Breast epithelium (tissue), 4 donors: ENCODE measurements around the gene CXCL10. TPM values are rescaled to one million over a fixed set of nuclear protein-coding genes. Genes with fewer than 3 reads are reported as not detected.
"Not testable (repeated sequence)": the region's sequence is repeated elsewhere in the genome, so short reads cannot be mapped to it uniquely, and the experiment has no call there.

Experiments
- DNase-seq, 2 donors: peaks; one replicate each; pipeline ENCODE4 v3.0.0-alpha.2; 2019; ENCODE audit warnings: low spot score in 2 of 2
- H3K27ac ChIP-seq, 2 donors: fragments of 200-600 bp; sonication (generic) in 1 of 2; one replicate each; pipeline ENCODE4 v1.5.1; 2016 to 2019; ENCODE audit warnings: mild to moderate bottlenecking in 1 of 2
- H3K27me3 ChIP-seq, 2 donors: fragments of 200-600 bp; sonication (generic) in 1 of 2; one replicate each; pipeline versions ENCODE4 v1.5.1 to v1.6.0; 2017 to 2019; ENCODE audit warnings: control low read depth in 1 of 2, mild to moderate bottlenecking in 1 of 2
- H3K36me3 ChIP-seq: fragments of 200-600 bp; one replicate; pipeline ENCODE4 v1.5.1; 2019
- H3K4me1 ChIP-seq, 2 donors: fragments of 200-600 bp; sonication (generic); one replicate each; pipeline ENCODE4 v1.5.1; 2016 to 2019; ENCODE audit warnings: control low read depth in 1 of 2
- H3K4me3 ChIP-seq, 3 donors: fragments of 200-600 bp; sonication (generic); 1 replicate in 2 of 3; 2 replicates in 1 of 3; pipeline ENCODE4 v1.5.1; 2016 to 2019; ENCODE audit warnings: mild to moderate bottlenecking in 3 of 3, moderate library complexity in 2 of 3
- H3K9me3 ChIP-seq, 2 donors: fragments of 200-600 bp; sonication (generic) in 1 of 2; one replicate each; pipeline ENCODE4 v1.5.1; 2016 to 2019; ENCODE audit warnings: control low read depth in 1 of 2
- POLR2A ChIP-seq: fragments of 450-650 bp; IDR thresholded peaks from one replicate; pipeline ENCODE4 v1.6.1; 2016; ENCODE audit warnings: antibody characterized with exemption, mild to moderate bottlenecking, moderate library complexity
- POLR2AphosphoS5 ChIP-seq, 3 donors: sonication (generic); formaldehyde crosslinking; IDR thresholded peaks; one replicate each; pipeline ENCODE4 v1.6.1; 2017; ENCODE audit warnings: antibody characterized with exemption in 3 of 3
- intact Hi-C: fragments of 100-400 bp; cut with DNase I; formaldehyde crosslinking; loops from one replicate; pipeline ENCODE4 v1.15.1; 2023; ENCODE audit warnings: low total_unique reads
- total RNA-seq, 3 donors: library from RNA; depleted of rRNA; stranded (reverse); fragments of >200 nt; gene quantifications; one replicate each; pipeline ENCODE4 v1.1.0, GENCODE V29; 2016
- TF ChIP-seq, protein P1 (sequence below), 3 donors: fragments of 450-650 bp; IDR thresholded peaks; one replicate each; pipeline ENCODE4 v1.5.1; 2016 to 2017; ENCODE audit warnings: antibody characterized with exemption in 3 of 3, mild to moderate bottlenecking in 3 of 3, moderate library complexity in 3 of 3

Gene CXCL10
- total RNA-seq, 3 donors from 2014 or later: 1.2 TPM; not detected in 2

GRCh38 chr4:76001700-76002099 lies 21.6 kb downstream of the CXCL10 start:
- Histone ChIP-seq H3K4me3 (no peak overlapping the region), H3K27me3 (no peaks in the 10 kb centered on the region), H3K4me1 (no peaks in the 10 kb centered on the region), H3K9me3 (no peaks in the 10 kb centered on the region), H3K27ac (no peak overlapping the region), H3K36me3 (no peaks in the 10 kb centered on the region)
- intact Hi-C loops: no loop called here
- no peak for TF ChIP-seq POLR2AphosphoS5 (IDR thresholded peaks at IDR 0.05)
- TF ChIP-seq POLR2A: no peak
- TF ChIP-seq, protein P1, sequence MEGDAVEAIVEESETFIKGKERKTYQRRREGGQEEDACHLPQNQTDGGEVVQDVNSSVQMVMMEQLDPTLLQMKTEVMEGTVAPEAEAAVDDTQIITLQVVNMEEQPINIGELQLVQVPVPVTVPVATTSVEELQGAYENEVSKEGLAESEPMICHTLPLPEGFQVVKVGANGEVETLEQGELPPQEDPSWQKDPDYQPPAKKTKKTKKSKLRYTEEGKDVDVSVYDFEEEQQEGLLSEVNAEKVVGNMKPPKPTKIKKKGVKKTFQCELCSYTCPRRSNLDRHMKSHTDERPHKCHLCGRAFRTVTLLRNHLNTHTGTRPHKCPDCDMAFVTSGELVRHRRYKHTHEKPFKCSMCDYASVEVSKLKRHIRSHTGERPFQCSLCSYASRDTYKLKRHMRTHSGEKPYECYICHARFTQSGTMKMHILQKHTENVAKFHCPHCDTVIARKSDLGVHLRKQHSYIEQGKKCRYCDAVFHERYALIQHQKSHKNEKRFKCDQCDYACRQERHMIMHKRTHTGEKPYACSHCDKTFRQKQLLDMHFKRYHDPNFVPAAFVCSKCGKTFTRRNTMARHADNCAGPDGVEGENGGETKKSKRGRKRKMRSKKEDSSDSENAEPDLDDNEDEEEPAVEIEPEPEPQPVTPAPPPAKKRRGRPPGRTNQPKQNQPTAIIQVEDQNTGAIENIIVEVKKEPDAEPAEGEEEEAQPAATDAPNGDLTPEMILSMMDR (IDR thresholded peaks at IDR 0.05): no peak
- no peak for DNase-seq

DNA sequence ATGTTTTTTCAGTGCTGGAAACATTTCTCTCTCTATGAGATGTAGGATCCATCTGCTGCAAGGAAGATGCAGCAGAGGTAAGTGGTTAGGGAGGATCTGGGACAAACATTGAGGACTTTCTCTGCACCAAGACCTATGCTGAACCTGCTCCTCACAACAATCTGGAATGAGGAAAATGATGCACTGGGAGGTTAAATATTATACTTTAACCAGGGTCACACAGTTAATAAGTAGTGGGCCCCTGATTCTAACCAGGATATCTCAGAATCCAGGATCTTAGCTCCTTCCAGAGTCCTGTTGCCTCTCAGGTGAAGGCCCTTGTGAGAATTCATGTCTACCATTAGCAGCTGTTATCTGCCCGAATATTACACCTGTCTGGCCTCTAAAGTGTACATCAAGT lies 23.0 kb downstream of the CXCL10 start:
- no peaks in the 10 kb centered on the region for H3K9me3 ChIP-seq
- no peaks in the 10 kb centered on the region for H3K4me1 ChIP-seq
- H3K27ac ChIP-seq: no peak overlapping the region
- no peaks in the 10 kb centered on the region for H3K27me3 ChIP-seq
- no peak for DNase-seq
- intact Hi-C loops: no loop called here
- no peak overlapping the region for H3K4me3 ChIP-seq
- H3K36me3 ChIP-seq: no peaks in the 10 kb centered on the region
- no peak for TF ChIP-seq POLR2AphosphoS5 (IDR thresholded peaks at IDR 0.05)
- no peak for TF ChIP-seq POLR2A
- TF ChIP-seq, protein P1 (IDR thresholded peaks at IDR 0.05): no peak

DNA sequence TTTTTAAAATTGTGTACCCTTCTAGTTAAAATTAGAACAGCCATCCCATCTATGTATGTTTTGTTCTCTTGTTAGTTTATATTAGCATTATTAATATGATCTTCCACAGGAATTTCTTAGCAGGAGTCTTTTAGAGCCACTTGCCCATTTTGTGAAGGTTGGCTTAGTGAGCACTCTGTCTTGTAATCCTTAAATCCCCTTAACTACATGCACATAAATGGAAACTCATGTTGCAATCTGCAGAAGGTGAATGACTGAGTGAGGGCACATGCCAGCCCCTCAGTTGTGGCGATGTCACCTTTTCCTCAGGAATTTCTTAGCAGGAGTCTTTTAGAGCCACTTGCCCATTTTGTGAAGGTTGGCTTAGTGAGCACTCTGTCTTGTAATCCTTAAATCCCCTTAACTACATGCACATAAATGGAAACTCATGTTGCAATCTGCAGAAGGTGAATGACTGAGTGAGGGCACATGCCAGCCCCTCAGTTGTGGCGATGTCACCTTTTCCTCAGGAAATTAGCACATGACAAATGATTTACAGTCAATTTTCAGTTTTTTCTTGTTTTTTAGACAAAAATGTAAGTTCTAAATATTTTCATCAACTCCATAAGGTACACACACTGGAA lies 24.7 kb downstream of the CXCL10 start:
- not testable (repeated sequence) for H3K27ac ChIP-seq, H3K4me3 ChIP-seq, H3K9me3 ChIP-seq, H3K36me3 ChIP-seq, DNase-seq, H3K27me3 ChIP-seq, H3K4me1 ChIP-seq
- intact Hi-C loops: loop anchor here (2.0 kb wide), 1 partner anchor 24 kb away; no protein-coding TSS in a partner anchor

DNA sequence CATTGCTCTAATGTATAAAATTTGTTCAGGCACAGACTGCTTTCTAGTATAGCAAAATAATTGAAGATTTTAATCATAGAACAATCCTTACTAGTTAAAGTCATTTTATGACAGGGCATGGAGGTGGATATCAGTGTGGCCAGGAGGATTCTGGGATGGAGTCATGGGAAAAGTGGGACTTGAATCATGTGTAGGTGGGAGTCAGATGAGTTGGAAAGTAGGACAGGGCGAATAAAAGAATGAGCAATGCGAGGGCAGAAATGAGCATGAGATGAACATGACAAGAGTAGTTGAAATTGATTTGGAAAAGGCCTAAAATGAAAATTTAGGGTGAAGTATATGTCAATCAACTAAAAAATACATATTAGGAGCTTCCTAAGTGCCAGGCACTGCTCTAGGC lies 25.4 kb downstream of the CXCL10 start:
- H3K9me3 ChIP-seq: no peaks in the 10 kb centered on the region
- intact Hi-C loops: loop anchor here (2.0 kb wide), 1 partner anchor 23 kb away; no protein-coding TSS in a partner anchor
- H3K36me3 ChIP-seq: no peaks in the 10 kb centered on the region
- no peak for DNase-seq
- H3K4me1 ChIP-seq: no peaks in the 10 kb centered on the region
- H3K27me3 ChIP-seq: no peaks in the 10 kb centered on the region
- no peak overlapping the region for H3K27ac ChIP-seq
- TF ChIP-seq POLR2AphosphoS5 (IDR thresholded peaks at IDR 0.05): no peak
- no peak for TF ChIP-seq POLR2A
- TF ChIP-seq, protein P1 (IDR thresholded peaks at IDR 0.05): no peak
- H3K4me3 ChIP-seq: no peak overlapping the region

GRCh38 chr4:75997081-75997480 lies 26.2 kb downstream of the CXCL10 start:
- no peaks in the 10 kb centered on the region for H3K36me3 ChIP-seq
- no peak overlapping the region for H3K27ac ChIP-seq
- TF ChIP-seq POLR2AphosphoS5 (IDR thresholded peaks at IDR 0.05) (no peak), POLR2A (no peak)
- TF ChIP-seq, protein P1 (IDR thresholded peaks at IDR 0.05): no peak
- DNase-seq: no peak
- intact Hi-C loops: no loop called here
- H3K4me1 ChIP-seq: no peaks in the 10 kb centered on the region
- no peaks in the 10 kb centered on the region for H3K9me3 ChIP-seq
- H3K27me3 ChIP-seq: no peaks in the 10 kb centered on the region
- no peak overlapping the region for H3K4me3 ChIP-seq
